ENCODE data around the gene CDPF1. TPM values are rescaled to one million over a fixed set of nuclear protein-coding genes. Genes with fewer than 3 reads are reported as not detected.

The CDPF1 gene
- total RNA-seq, 1 donor from 2014 or later = 6.9 TPM

GRCh38 chr22:46295277-46295971, 45.3 kb upstream of the CDPF1 start:
- no peak for DNase-seq
- Mint-ChIP-seq H3K27ac (ENCODE audit: unreplicated experiment) (peak overlapping the region; percentile 89), H3K4me3 (ENCODE audit: unreplicated experiment) (peak overlapping the region; percentile 93), H3K27me3 (ENCODE audit: unreplicated experiment) (peaks cover 2% of the 10 kb centered on the region), H3K9me3 (ENCODE audit: unreplicated experiment) (peaks cover 14% of the 10 kb centered on the region), H3K4me1 (ENCODE audit: low read depth, unreplicated experiment) (peaks cover 21% of the 10 kb centered on the region), H3K36me3 (ENCODE audit: unreplicated experiment) (no peaks in the 10 kb centered on the region)
- TF ChIP-seq CTCF (IDR thresholded peaks at IDR 0.05; ENCODE audit: partially characterized antibody, unreplicated experiment) = no peak

GRCh38 chr22:46294784-46295183, 44.7 kb upstream of the CDPF1 start:
- TF ChIP-seq CTCF (IDR thresholded peaks at IDR 0.05; ENCODE audit: partially characterized antibody, unreplicated experiment) = no peak
- Mint-ChIP-seq H3K27me3 (ENCODE audit: unreplicated experiment) (peaks cover 2% of the 10 kb centered on the region), H3K36me3 (ENCODE audit: unreplicated experiment) (no peaks in the 10 kb centered on the region), H3K9me3 (ENCODE audit: unreplicated experiment) (peaks cover 14% of the 10 kb centered on the region), H3K4me1 (ENCODE audit: low read depth, unreplicated experiment) (peaks cover 21% of the 10 kb centered on the region), H3K27ac (ENCODE audit: unreplicated experiment) (peak overlapping the region; percentile 82), H3K4me3 (ENCODE audit: unreplicated experiment) (peak overlapping the region; percentile 55)
- no peak for DNase-seq

- DNase-seq = peak; percentile 50
- Mint-ChIP-seq H3K27ac (ENCODE audit: unreplicated experiment) (peak overlapping the region; percentile 68), H3K27me3 (ENCODE audit: unreplicated experiment) (peaks cover under 1% of the 10 kb centered on the region), H3K4me3 (ENCODE audit: unreplicated experiment) (peak overlapping the region; percentile 25), H3K4me1 (ENCODE audit: low read depth, unreplicated experiment) (peaks cover 19% of the 10 kb centered on the region), H3K9me3 (ENCODE audit: unreplicated experiment) (peaks cover 14% of the 10 kb centered on the region), H3K36me3 (ENCODE audit: unreplicated experiment) (no peaks in the 10 kb centered on the region)
- TF ChIP-seq CTCF (IDR thresholded peaks at IDR 0.05; ENCODE audit: partially characterized antibody, unreplicated experiment) = no peak
These were observed 43.6 kb upstream of the CDPF1 start for GRCh38 chr22:46293577-46294260.

GRCh38 chr22:46292732-46293131, 42.6 kb upstream of the CDPF1 start:
- DNase-seq = no peak
- Mint-ChIP-seq H3K27me3 (ENCODE audit: unreplicated experiment) (no peaks in the 10 kb centered on the region), H3K36me3 (ENCODE audit: unreplicated experiment) (no peaks in the 10 kb centered on the region), H3K9me3 (ENCODE audit: unreplicated experiment) (peaks cover 14% of the 10 kb centered on the region), H3K4me1 (ENCODE audit: low read depth, unreplicated experiment) (peaks cover 19% of the 10 kb centered on the region), H3K4me3 (ENCODE audit: unreplicated experiment) (no peak overlapping the region), H3K27ac (ENCODE audit: unreplicated experiment) (no peak overlapping the region)
- TF ChIP-seq CTCF (IDR thresholded peaks at IDR 0.05; ENCODE audit: partially characterized antibody, unreplicated experiment) = no peak

- Mint-ChIP-seq H3K4me3 (ENCODE audit: unreplicated experiment) (no peak overlapping the region), H3K4me1 (ENCODE audit: low read depth, unreplicated experiment) (peaks cover 15% of the 10 kb centered on the region), H3K27me3 (ENCODE audit: unreplicated experiment) (no peaks in the 10 kb centered on the region), H3K36me3 (ENCODE audit: unreplicated experiment) (no peaks in the 10 kb centered on the region), H3K27ac (ENCODE audit: unreplicated experiment) (no peak overlapping the region), H3K9me3 (ENCODE audit: unreplicated experiment) (peaks cover 15% of the 10 kb centered on the region)
- DNase-seq = no peak
- no peak for TF ChIP-seq CTCF (IDR thresholded peaks at IDR 0.05; ENCODE audit: partially characterized antibody, unreplicated experiment)
These were observed 42.1 kb upstream of the CDPF1 start for GRCh38 chr22:46292173-46292572.

Measured in glutamatergic neuron (in vitro differentiated cells).